ENCODE data around the gene ANK3.
"Not testable (repeated sequence)": the region's sequence is repeated elsewhere in the genome, so short reads cannot be mapped to it uniquely, and the experiment has no call there.

ANK3 gene

GRCh38 chr10:60293581-60294175, 96.0 kb downstream of the ANK3 start:
- Histone ChIP-seq H2AFZ (ENCODE audit: low read length) (no peak overlapping the region), H3K27me3 (replicated peaks; ENCODE audit: insufficient read depth, low read length) (no peaks in the 10 kb centered on the region), H3K9me2 (replicated peaks; ENCODE audit: insufficient read depth, low read length) (no peaks in the 10 kb centered on the region), H3K4me1 (ENCODE audit: low read length) (no peaks in the 10 kb centered on the region), H3K27ac (ENCODE audit: low read length) (no peak overlapping the region), H3K9me3 (replicated peaks; ENCODE audit: insufficient read depth, low read length) (no peaks in the 10 kb centered on the region), H3K9ac (ENCODE audit: low read length) (no peak overlapping the region), H3K36me3 (replicated peaks; ENCODE audit: insufficient read depth, low read length) (no peaks in the 10 kb centered on the region), H3K4me3 (ENCODE audit: low read length) (no peak overlapping the region), H3F3A (ENCODE audit: insufficient read depth, low read length) (no peaks in the 10 kb centered on the region), H3K4me2 (ENCODE audit: low read depth, low read length) (no peak overlapping the region), H4K20me1 (ENCODE audit: insufficient read depth, low read length) (no peaks in the 10 kb centered on the region), H3K79me2 (ENCODE audit: low read length) (no peaks in the 10 kb centered on the region)
- no peak for DNase-seq
- TF ChIP-seq EZH2 (optimal IDR thresholded peaks at IDR 0.05; ENCODE audit: low read depth, low read length): no peak
- no peak for TF ChIP-seq EZH2phosphoT487 (IDR thresholded peaks at IDR 0.05; ENCODE audit: low read length)
- TF ChIP-seq CTCF (IDR thresholded peaks at IDR 0.05; ENCODE audit: low read length): no peak

GRCh38 chr10:60292998-60293397, 96.7 kb downstream of the ANK3 start:
- no peak for DNase-seq
- no peaks in the 10 kb centered on the region for H3K4me1 ChIP-seq (ENCODE audit: low read length)
- H3K4me3 ChIP-seq (ENCODE audit: low read length): no peak overlapping the region
- H2AFZ ChIP-seq (ENCODE audit: low read length): no peak overlapping the region
- H3K4me2 ChIP-seq (ENCODE audit: low read depth, low read length): no peak overlapping the region
- no peak for TF ChIP-seq EZH2phosphoT487 (IDR thresholded peaks at IDR 0.05; ENCODE audit: low read length)
- no peak for TF ChIP-seq EZH2 (optimal IDR thresholded peaks at IDR 0.05; ENCODE audit: low read depth, low read length)
- TF ChIP-seq CTCF (IDR thresholded peaks at IDR 0.05; ENCODE audit: low read length): no peak
- H3K9me2 ChIP-seq (replicated peaks; ENCODE audit: insufficient read depth, low read length): no peaks in the 10 kb centered on the region
- no peaks in the 10 kb centered on the region for H4K20me1 ChIP-seq (ENCODE audit: insufficient read depth, low read length)
- no peaks in the 10 kb centered on the region for H3F3A ChIP-seq (ENCODE audit: insufficient read depth, low read length)
- no peaks in the 10 kb centered on the region for H3K27me3 ChIP-seq (replicated peaks; ENCODE audit: insufficient read depth, low read length)
- no peaks in the 10 kb centered on the region for H3K9me3 ChIP-seq (replicated peaks; ENCODE audit: insufficient read depth, low read length)
- no peaks in the 10 kb centered on the region for H3K36me3 ChIP-seq (replicated peaks; ENCODE audit: insufficient read depth, low read length)
- no peaks in the 10 kb centered on the region for H3K79me2 ChIP-seq (ENCODE audit: low read length)
- H3K27ac ChIP-seq (ENCODE audit: low read length): no peak overlapping the region
- H3K9ac ChIP-seq (ENCODE audit: low read length): no peak overlapping the region

GRCh38 chr10:60292536-60292935, 97.1 kb downstream of the ANK3 start:
- not testable (repeated sequence) for DNase-seq

GRCh38 chr10:60291344-60291930, 98.2 kb downstream of the ANK3 start:
- no peaks in the 10 kb centered on the region for H3K9me3 ChIP-seq (replicated peaks; ENCODE audit: insufficient read depth, low read length)
- H2AFZ ChIP-seq (ENCODE audit: low read length): no peak overlapping the region
- H3K27ac ChIP-seq (ENCODE audit: low read length): no peak overlapping the region
- H3K36me3 ChIP-seq (replicated peaks; ENCODE audit: insufficient read depth, low read length): no peaks in the 10 kb centered on the region
- H3K4me1 ChIP-seq (ENCODE audit: low read length): no peaks in the 10 kb centered on the region
- no peak for TF ChIP-seq EZH2 (optimal IDR thresholded peaks at IDR 0.05; ENCODE audit: low read depth, low read length)
- TF ChIP-seq CTCF (IDR thresholded peaks at IDR 0.05; ENCODE audit: low read length): no peak
- TF ChIP-seq EZH2phosphoT487 (IDR thresholded peaks at IDR 0.05; ENCODE audit: low read length): no peak
- no peak for DNase-seq
- H3K27me3 ChIP-seq (replicated peaks; ENCODE audit: insufficient read depth, low read length): no peaks in the 10 kb centered on the region
- H3K79me2 ChIP-seq (ENCODE audit: low read length): no peaks in the 10 kb centered on the region
- H3K4me2 ChIP-seq (ENCODE audit: low read depth, low read length): no peak overlapping the region
- H3K9ac ChIP-seq (ENCODE audit: low read length): no peak overlapping the region
- H3F3A ChIP-seq (ENCODE audit: insufficient read depth, low read length): no peaks in the 10 kb centered on the region
- no peaks in the 10 kb centered on the region for H4K20me1 ChIP-seq (ENCODE audit: insufficient read depth, low read length)
- H3K9me2 ChIP-seq (replicated peaks; ENCODE audit: insufficient read depth, low read length): no peaks in the 10 kb centered on the region
- H3K4me3 ChIP-seq (ENCODE audit: low read length): no peak overlapping the region

More at GRCh38 chr10:60292536-60292935, 97.1 kb downstream of the ANK3 start:
- not testable (repeated sequence) for H3K9me2 ChIP-seq (replicated peaks; ENCODE audit: insufficient read depth, low read length); H3F3A ChIP-seq (ENCODE audit: insufficient read depth, low read length); H3K27me3 ChIP-seq (replicated peaks; ENCODE audit: insufficient read depth, low read length); H3K4me2 ChIP-seq (ENCODE audit: low read depth, low read length); H3K4me3 ChIP-seq (ENCODE audit: low read length); H3K9me3 ChIP-seq (replicated peaks; ENCODE audit: insufficient read depth, low read length); H3K4me1 ChIP-seq (ENCODE audit: low read length); H3K27ac ChIP-seq (ENCODE audit: low read length); H4K20me1 ChIP-seq (ENCODE audit: insufficient read depth, low read length); H2AFZ ChIP-seq (ENCODE audit: low read length); H3K36me3 ChIP-seq (replicated peaks; ENCODE audit: insufficient read depth, low read length); H3K9ac ChIP-seq (ENCODE audit: low read length); H3K79me2 ChIP-seq (ENCODE audit: low read length)

Data from MM.1S (cell line).